Measurements from ENCODE around the gene TJP1. TPM values are rescaled to one million over a fixed set of nuclear protein-coding genes. Genes with fewer than 3 reads are reported as not detected.

Gene TJP1
- total RNA-seq, 1 experiment from 2014 or later: 140 TPM

DNA sequence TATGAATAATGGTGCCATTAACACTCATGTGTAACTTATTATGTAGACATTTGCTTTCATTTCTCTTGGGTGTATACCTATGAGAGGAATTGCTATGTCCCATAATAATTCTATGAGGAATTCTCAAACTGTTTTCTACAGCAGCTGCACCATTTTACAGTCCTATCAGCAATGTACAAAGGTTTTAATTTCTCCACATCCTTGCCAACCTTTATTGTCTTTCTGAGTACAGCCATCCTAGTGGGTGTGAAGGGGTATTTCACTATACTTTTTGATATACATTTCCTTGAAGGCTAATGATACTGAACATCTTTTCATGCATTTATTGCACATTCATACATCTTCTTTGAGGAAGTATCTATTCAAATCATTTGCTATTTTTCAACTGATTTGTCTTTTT, 34.5 kb downstream of the TJP1 start:
- no peaks in the 10 kb centered on the region for H3K9me3 ChIP-seq (ENCODE audit: control insufficient read depth, low read depth, low read length)
- H3K14ac ChIP-seq (ENCODE audit: insufficient read depth, low read length): no peak overlapping the region
- no peaks in the 10 kb centered on the region for H3K27me3 Mint-ChIP-seq (ENCODE audit: low read depth)
- H4K5ac ChIP-seq (ENCODE audit: insufficient read length, low read depth, low read length): no peak overlapping the region
- peaks cover 11 to 27% (median 15%) of the 10 kb centered on the region in 3 experiments; a peak in 6 of 7 replicates for H3K36me3 Mint-ChIP-seq (ENCODE audit: insufficient read depth in 1 of 3, low read depth in 3 of 3)
- H3K4ac ChIP-seq (ENCODE audit: low read depth, low read length): no peak overlapping the region
- H2AK5ac ChIP-seq (ENCODE audit: insufficient read length, low read length): no peak overlapping the region
- no peak overlapping the region for H4K91ac ChIP-seq (ENCODE audit: insufficient read length, low read depth, low read length)
- H2BK20ac ChIP-seq (ENCODE audit: low read depth, low read length, poor library complexity, severe bottlenecking): no peak overlapping the region
- no peak overlapping the region for H2BK120ac ChIP-seq (ENCODE audit: low read depth, low read length, poor library complexity, severe bottlenecking)
- no peak overlapping the region for H2AFZ ChIP-seq (ENCODE audit: low read length)
- H2BK15ac ChIP-seq (ENCODE audit: low read depth, low read length): no peak overlapping the region
- no peaks in the 10 kb centered on the region; a peak in 1 of 5 replicates for H3K9me3 Mint-ChIP-seq
- no peak overlapping the region for H3K9ac ChIP-seq (ENCODE audit: extremely low read depth, insufficient read length, low read length)
- no peak overlapping the region for H3K56ac ChIP-seq (ENCODE audit: insufficient read length, low read depth, low read length)
- no peak for DNase-seq
- H3K4me3 Mint-ChIP-seq: no peak overlapping the region
- no peaks in the 10 kb centered on the region for H3K23me2 ChIP-seq (ENCODE audit: insufficient read length, low read depth, low read length, poor library complexity, severe bottlenecking)
- H3K27ac Mint-ChIP-seq: no peak overlapping the region
- H3T11ph ChIP-seq (ENCODE audit: low read length): no peak overlapping the region
- H3K79me2 ChIP-seq (ENCODE audit: insufficient read depth, low read length): peaks cover 6% of the 10 kb centered on the region; the same call in 1 of the 2 replicates
- H3K27ac ChIP-seq (ENCODE audit: insufficient read length, low read depth, low read length): no peak overlapping the region
- H2BK12ac ChIP-seq (ENCODE audit: insufficient read length, low read depth, low read length): no peak overlapping the region
- H3K4me2 ChIP-seq (ENCODE audit: insufficient read depth, insufficient read length, low read length): no peak overlapping the region
- H3K79me1 ChIP-seq (ENCODE audit: insufficient read depth, low read depth, low read length, poor library complexity, severe bottlenecking): peaks cover 2% of the 10 kb centered on the region
- H3K18ac ChIP-seq (ENCODE audit: insufficient read length, low read depth, low read length): no peak overlapping the region
- no peak overlapping the region for H4K8ac ChIP-seq (replicated peaks; ENCODE audit: insufficient read length, low read depth, low read length)
- peaks cover 11 to 25% of the 10 kb centered on the region in 2 experiments for H3K4me1 Mint-ChIP-seq
- peaks cover 2% of the 10 kb centered on the region; the same call in 1 of the 2 replicates for H3K4me1 ChIP-seq (ENCODE audit: insufficient read depth, low read length)
- H3K23ac ChIP-seq (ENCODE audit: insufficient read length, low read depth, low read length): no peak overlapping the region
- no peak for TF ChIP-seq CTCF (conservative IDR thresholded peaks at IDR 0.05)
- H4K20me1 ChIP-seq (ENCODE audit: control insufficient read depth, insufficient read depth, insufficient read length): no peaks in the 10 kb centered on the region
- H2BK5ac ChIP-seq (ENCODE audit: insufficient read length, low read length): no peak overlapping the region
- H3K27me3 ChIP-seq (ENCODE audit: insufficient read depth, low read length): no peaks in the 10 kb centered on the region
